ENCODE results near the gene SERHL2.
"Not testable (repeated sequence)": the region's sequence is repeated elsewhere in the genome, so short reads cannot be mapped to it uniquely, and the experiment has no call there.

Gene SERHL2

GRCh38 chr22:42577623-42578240 is 24.0 kb downstream of the SERHL2 start:
- POLR2A ChIA-PET: no interaction called here
- DNase-seq (ENCODE audit: low read depth, low spot score): no peak
- TF ChIP-seq CTCF (IDR thresholded peaks at IDR 0.05; ENCODE audit: insufficient read depth, low read length, missing control alignments): no peak
- CTCF ChIA-PET: no interaction called here
- H3K4me3 ChIP-seq (ENCODE audit: low read depth, low read length): no peak overlapping the region

- H3K4me3 ChIP-seq (ENCODE audit: low read depth, low read length); POLR2A ChIA-PET; CTCF ChIA-PET; DNase-seq (ENCODE audit: low read depth, low spot score): not testable (repeated sequence)
Measured at GRCh38 chr22:42580040-42580439, 26.3 kb downstream of the SERHL2 start.

GRCh38 chr22:42581194-42581761 is 27.5 kb downstream of the SERHL2 start:
- peak overlapping the region; percentile 73 for H3K4me3 ChIP-seq (ENCODE audit: low read depth, low read length)
- CTCF ChIA-PET: interaction anchor here (1.1 kb wide), 1 partner anchor 13 kb away, joined by 3 read pairs; no protein-coding TSS in a partner anchor
- POLR2A ChIA-PET; DNase-seq (ENCODE audit: low read depth, low spot score): not testable (repeated sequence)

- DNase-seq (ENCODE audit: low read depth, low spot score): no peak
- CTCF ChIA-PET: interaction anchor here (0.9 to 1.2 kb wide), 4 partner anchors 10 to 48 kb away, joined by 3 to 4 read pairs (median 3); no protein-coding TSS in a partner anchor
- POLR2A ChIA-PET: no interaction called here
- TF ChIP-seq CTCF (IDR thresholded peaks at IDR 0.05; ENCODE audit: insufficient read depth, low read length, missing control alignments): no peak
- peak overlapping the region; percentile 73 for H3K4me3 ChIP-seq (ENCODE audit: low read depth, low read length)
Measured at GRCh38 chr22:42581762-42582716, 28.3 kb downstream of the SERHL2 start.

GRCh38 chr22:42582987-42583386 is 29.2 kb downstream of the SERHL2 start:
- ChIA-PET CTCF (interaction anchor here (1.0 to 1.2 kb wide), 2 partner anchors 9 to 38 kb away, joined by 3 to 4 read pairs; no protein-coding TSS in a partner anchor), POLR2A (no interaction called here)

GRCh38 chr22:42584364-42584940 is 30.7 kb downstream of the SERHL2 start:
- TF ChIP-seq CTCF (IDR thresholded peaks at IDR 0.05; ENCODE audit: insufficient read depth, low read length, missing control alignments): no peak
- no peak overlapping the region for H3K4me3 ChIP-seq (ENCODE audit: low read depth, low read length)
- CTCF ChIA-PET: interaction anchor here (0.7 kb wide), 1 partner anchor 11 kb away, joined by 3 read pairs; no protein-coding TSS in a partner anchor
- POLR2A ChIA-PET: no interaction called here
- no peak for DNase-seq (ENCODE audit: low read depth, low spot score)

More at GRCh38 chr22:42582987-42583386, 29.2 kb downstream of the SERHL2 start:
- no peak for DNase-seq (ENCODE audit: low read depth, low spot score)
- no peak for TF ChIP-seq CTCF (IDR thresholded peaks at IDR 0.05; ENCODE audit: insufficient read depth, low read length, missing control alignments)
- H3K4me3 ChIP-seq (ENCODE audit: low read depth, low read length): no peak overlapping the region
